GM12874 (cell line): ENCODE data around the gene MTCH1.
A peak's percentile ranks its signal among the peaks of the same experiment; 100 is the strongest.

Source experiments
- TF ChIP-seq, protein P1 (sequence below): IDR thresholded peaks from 2 replicates; pipeline ENCODE4 v1.5.1; 2011; ENCODE audit warnings: low read depth, mild to moderate bottlenecking, control low read depth, low read length, moderate library complexity; ENCODE audit not compliant: insufficient read depth

MTCH1 gene

DNA sequence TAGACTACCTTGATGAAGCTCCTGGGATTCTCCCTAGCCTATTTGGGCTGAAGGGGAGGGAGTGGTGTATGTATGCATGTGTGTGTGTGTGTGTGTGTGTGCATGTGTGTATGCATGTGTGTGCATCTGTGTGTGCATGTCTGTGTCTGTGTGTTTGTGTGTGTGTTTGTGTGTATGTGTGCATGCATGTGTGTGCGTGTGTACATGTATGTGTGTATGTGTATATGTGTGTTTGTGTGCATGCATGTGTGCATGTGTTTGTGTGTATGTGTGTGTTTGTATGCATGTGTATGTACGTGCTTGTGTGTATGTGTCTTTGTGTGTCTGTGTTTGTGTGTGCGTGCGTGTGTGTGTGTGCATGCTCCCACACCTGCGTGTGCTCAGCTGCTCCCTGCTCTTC lies 34.8 kb upstream of the MTCH1 start:
- TF ChIP-seq, protein P1, sequence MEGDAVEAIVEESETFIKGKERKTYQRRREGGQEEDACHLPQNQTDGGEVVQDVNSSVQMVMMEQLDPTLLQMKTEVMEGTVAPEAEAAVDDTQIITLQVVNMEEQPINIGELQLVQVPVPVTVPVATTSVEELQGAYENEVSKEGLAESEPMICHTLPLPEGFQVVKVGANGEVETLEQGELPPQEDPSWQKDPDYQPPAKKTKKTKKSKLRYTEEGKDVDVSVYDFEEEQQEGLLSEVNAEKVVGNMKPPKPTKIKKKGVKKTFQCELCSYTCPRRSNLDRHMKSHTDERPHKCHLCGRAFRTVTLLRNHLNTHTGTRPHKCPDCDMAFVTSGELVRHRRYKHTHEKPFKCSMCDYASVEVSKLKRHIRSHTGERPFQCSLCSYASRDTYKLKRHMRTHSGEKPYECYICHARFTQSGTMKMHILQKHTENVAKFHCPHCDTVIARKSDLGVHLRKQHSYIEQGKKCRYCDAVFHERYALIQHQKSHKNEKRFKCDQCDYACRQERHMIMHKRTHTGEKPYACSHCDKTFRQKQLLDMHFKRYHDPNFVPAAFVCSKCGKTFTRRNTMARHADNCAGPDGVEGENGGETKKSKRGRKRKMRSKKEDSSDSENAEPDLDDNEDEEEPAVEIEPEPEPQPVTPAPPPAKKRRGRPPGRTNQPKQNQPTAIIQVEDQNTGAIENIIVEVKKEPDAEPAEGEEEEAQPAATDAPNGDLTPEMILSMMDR, result no peak

DNA sequence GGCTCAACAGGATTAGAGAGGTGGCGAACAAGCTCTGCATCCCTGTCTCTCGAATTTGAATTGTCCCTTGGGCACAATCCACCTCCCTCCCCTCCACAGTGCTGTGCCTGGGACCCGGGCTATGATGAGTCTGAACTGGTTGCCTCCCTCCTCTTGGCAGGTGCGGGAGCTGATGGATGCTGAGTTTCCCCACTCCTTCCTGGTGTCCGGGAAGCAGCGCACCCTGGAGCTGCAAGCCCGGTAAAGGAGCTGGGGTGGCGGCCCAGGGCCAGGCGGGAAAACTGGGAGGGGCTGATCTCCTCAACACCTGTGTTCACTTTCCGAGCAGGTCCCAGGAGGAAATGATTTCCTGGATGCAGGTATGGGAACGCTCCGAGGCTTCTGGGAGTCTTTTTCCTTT lies 34.4 kb upstream of the MTCH1 start:
- TF ChIP-seq, protein P1, result no peak

DNA sequence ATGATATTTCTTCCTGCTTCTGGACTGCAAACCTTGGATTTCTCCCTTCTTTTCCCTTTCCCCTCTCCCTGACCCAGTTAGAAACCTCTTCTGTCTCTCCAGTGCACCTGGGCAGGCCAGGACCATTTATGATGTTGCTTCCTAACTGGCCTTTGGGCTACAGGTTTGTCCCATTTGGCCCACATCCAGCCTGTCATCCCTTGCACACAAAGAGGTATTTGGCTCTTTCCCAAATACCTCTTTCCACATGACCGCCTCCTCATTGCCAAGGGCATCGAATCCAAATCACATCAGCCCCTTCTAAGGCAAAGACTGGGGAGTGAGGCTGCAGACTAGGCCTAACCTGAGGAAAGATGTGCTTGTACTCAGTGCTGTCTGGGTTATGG lies 33.1 kb upstream of the MTCH1 start:
- TF ChIP-seq, protein P1, result no peak

DNA sequence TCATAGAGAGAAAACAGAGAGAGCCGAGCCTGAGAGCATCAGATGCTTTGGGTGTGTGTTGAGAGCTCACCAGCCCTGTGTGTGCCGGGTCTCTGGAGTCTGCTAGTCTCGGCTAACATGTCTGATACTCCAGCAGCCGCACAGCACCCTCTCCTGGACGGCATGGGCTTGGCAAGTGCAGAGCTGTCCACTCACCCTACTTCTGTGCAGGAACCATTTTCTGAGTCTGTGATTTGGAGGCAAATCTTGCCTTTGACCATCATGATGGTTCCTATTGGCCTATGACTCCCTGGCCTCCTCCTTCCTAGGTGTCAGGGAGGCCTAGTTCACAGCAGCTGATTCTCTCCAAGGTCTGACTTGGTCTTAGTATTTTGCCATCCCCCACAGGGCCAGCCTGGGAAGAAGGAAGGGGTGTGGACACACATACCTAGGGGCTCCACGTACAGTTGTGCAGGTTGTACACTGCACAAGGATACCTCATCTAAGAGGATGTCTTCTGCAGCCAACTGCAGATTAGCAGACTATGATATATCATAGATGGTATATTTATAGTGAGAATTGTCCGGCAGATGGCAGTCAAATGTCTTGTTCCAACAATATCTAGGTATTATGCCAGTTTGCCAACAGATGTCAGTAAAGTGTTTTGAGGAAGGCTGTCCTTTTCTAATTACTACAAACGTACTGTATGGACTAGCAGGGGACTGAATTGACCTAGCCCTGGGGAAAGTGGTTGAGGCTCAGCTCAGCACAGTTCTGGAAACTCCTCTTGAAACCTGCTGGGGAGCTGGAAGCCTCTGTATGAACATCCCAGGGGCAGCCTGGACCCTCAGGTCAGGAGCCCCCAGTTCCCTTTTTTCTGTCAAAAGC lies 32.4 kb upstream of the MTCH1 start:
- TF ChIP-seq, protein P1, result peak; percentile 95

DNA sequence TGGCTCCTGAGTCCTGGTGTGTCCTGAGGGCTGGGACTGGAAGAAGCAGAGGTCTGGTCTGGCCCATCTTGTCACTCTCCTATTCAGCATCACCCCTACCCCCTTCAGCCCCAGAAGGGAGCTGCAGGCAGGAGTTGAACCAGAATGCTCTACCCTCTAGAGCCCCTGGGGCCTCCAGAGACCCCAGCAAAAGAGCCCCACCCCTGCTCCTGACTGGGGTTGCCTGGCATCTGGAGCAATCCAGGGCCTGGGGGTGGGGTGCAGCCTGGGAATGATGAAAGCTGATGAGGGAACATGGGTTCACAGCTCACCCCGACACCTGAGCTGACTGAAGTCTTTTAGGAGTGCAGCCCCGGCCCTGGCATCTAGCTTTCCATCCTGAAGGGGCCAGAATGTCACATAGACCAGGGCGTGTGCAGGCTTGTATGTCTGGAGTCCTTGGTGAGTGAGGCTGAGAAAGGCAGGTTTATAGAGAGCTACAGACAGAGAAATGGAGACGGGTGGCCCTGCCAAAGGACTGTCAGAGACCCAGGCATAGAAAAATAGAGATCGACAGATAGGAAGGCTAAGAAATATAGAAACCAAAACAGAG lies 31.7 kb upstream of the MTCH1 start:
- TF ChIP-seq, protein P1, result no peak

DNA sequence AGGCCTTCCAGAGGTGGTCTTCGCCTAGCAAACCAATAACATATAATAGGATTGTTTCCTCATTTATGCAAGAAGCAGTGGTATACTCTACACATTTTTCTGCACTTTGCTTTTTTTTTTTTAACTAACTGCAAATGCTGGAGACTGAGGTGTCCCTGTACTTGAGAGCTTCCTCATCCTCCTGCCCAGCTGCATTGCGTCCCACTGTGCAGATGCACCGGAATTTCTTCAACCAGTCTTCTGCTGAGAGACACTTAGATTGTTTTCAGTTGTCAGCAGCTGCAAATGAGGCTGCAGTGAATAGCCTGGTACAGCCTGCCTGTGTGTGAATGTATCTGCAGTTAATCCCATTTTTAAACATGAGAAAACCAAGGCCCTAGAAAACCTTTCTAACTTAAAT lies 31.0 kb upstream of the MTCH1 start:
- TF ChIP-seq, protein P1, result no peak

DNA sequence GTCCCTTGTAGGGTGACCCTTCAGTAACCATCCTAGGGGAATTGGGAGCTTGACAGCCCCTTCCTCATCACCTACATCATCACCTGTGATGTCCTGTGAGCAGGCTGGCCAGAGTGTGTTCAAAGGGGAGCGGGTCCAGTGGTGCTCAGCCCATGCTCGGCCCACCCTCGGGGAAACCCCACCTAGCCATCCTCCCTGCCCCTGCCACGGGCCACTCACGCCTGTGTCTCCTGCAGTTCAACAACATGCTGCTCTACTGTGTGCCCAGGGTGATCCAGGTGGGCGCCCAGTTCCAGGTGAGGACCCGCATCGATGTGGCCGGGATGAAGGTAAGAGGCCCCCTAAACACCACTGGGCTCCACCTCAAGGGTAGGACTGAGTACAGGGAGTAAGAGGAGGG lies 29.5 kb upstream of the MTCH1 start:
- TF ChIP-seq, protein P1, result no peak
